Measurements from ENCODE around the gene MDM2.

DNA sequence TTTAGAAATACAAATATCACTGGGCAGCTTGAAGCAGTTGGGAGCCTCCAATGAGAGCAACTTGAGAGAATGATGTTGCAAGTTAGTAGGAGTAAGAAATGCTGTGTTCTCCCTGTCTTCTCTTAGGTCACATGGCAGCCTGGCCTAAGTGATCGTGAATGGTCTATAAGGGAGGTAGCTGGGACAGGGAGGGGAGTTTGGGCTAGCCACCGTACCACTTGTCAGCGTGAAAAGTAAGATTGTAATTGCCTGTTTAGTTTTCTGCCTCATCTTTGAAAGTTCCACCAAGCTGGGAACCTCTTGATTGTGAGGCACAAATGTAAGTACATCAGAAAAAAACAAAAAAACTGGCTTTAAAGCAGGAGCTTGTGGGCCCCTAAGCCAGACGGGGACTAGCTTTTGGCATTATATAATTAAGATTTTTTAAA lies 36.4 kb downstream of the MDM2 start:
- TF ChIP-seq CTCF (IDR thresholded peaks at IDR 0.05) (no peak), POLR2AphosphoS5 (IDR thresholded peaks at IDR 0.05) (no peak)

All from breast epithelium (tissue), 3 donors.